Natural killer cell (primary cell): ENCODE data around the gene FBXW10B. TPM values are rescaled to one million over a fixed set of nuclear protein-coding genes. Genes with fewer than 3 reads are reported as not detected.

Experiments used
- ATAC-seq, 3 donors: fragments of 150-1000 bp in 2 of 3; fragments of 200-7000 bp in 1 of 3; cut with Tn5 transposase; 1 replicate in 1 of 3; 2 replicates in 2 of 3; pipeline ENCODE4 v1.10.0; 2021; ENCODE audit warnings: mild to moderate bottlenecking in 2 of 3, moderate library complexity in 2 of 3
- DNase-seq, 2 donors: peaks; one replicate each; pipeline versions ENCODE4 v3.0.0 to v3.0.0-alpha.2; 2013 to 2021; ENCODE audit warnings: mixed read lengths in 1 of 2
- H3K27ac ChIP-seq: one replicate; pipeline ENCODE4 v1.5.1; 2013; ENCODE audit warnings: mild to moderate bottlenecking, low read length
- H3K27me3 ChIP-seq: one replicate; pipeline ENCODE4 v1.6.1; 2013; ENCODE audit warnings: low read length; ENCODE audit not compliant: control insufficient read depth, insufficient read depth
- H3K36me3 ChIP-seq: one replicate; pipeline ENCODE4 v1.6.1; 2013; ENCODE audit warnings: low read length; ENCODE audit not compliant: control insufficient read depth, insufficient read depth
- H3K4me1 ChIP-seq: one replicate; pipeline ENCODE4 v1.6.1; 2013; ENCODE audit warnings: low read length; ENCODE audit not compliant: control insufficient read depth, insufficient read depth
- H3K4me3 ChIP-seq: one replicate; pipeline ENCODE4 v1.5.1; 2013; ENCODE audit warnings: low read length
- H3K9me3 ChIP-seq: one replicate; pipeline ENCODE4 v1.6.1; 2013; ENCODE audit warnings: low read length; ENCODE audit not compliant: control insufficient read depth, insufficient read depth
- H3K27ac Mint-ChIP-seq, 2 donors: one replicate each; pipeline ENCODE4 v1.8.0; 2022; ENCODE audit warnings: mild to moderate bottlenecking in 2 of 2, mixed read lengths in 2 of 2, moderate library complexity in 1 of 2
- H3K27me3 Mint-ChIP-seq, 2 donors: one replicate each; pipeline ENCODE4 v1.8.0; 2022; ENCODE audit warnings: low read depth in 2 of 2, mixed read lengths in 2 of 2
- H3K36me3 Mint-ChIP-seq: one replicate; pipeline ENCODE4 v1.8.0; 2022; ENCODE audit warnings: mixed read lengths
- H3K4me1 Mint-ChIP-seq, 2 donors: one replicate each; pipeline ENCODE4 v1.8.0; 2022; ENCODE audit warnings: mixed read lengths in 2 of 2
- H3K4me3 Mint-ChIP-seq: one replicate; pipeline ENCODE4 v1.8.0; 2022; ENCODE audit warnings: mild to moderate bottlenecking, moderate library complexity, mixed read lengths
- H3K9me3 Mint-ChIP-seq, 2 donors: one replicate each; pipeline ENCODE4 v1.8.0; 2022; ENCODE audit warnings: mixed read lengths in 2 of 2
- WGBS: methylation state at CpG from one replicate; pipeline ENCODE4 v1.1.7; 2013; ENCODE audit warnings: missing lambda C conversion rate; ENCODE audit not compliant: insufficient coverage; 5-methylcytosine and 5-hydroxymethylcytosine counted together
- intact Hi-C: fragments of 100-400 bp; cut with micrococcal nuclease; formaldehyde crosslinking; loops from one replicate; pipeline ENCODE4 v1.14.2; 2022
- total RNA-seq, 4 donors: library from RNA; stranded (reverse); fragments of 120-200 nt in 1 of 4; gene quantifications; one replicate each; pipeline versions ENCODE4 v1.2.3 to v1.2.4, GENCODE V29; 2013 to 2022
- TF ChIP-seq, protein P1 (sequence below): fragments of 200-600 bp; IDR thresholded peaks from one replicate; pipeline ENCODE4 v1.8.0; 2022; ENCODE audit warnings: antibody characterized with exemption

FBXW10B gene
- total RNA-seq, 3 donors from 2014 or later (not counting 1 experiment from before 2014, with no cell fraction given) = 0.79 TPM; not detected in 2

- Histone ChIP-seq H3K27me3 (no peaks in the 10 kb centered on the region), H3K4me3 (no peak overlapping the region), H3K4me1 (peaks cover 7% of the 10 kb centered on the region), H3K9me3 (no peaks in the 10 kb centered on the region), H3K27ac (no peak overlapping the region), H3K36me3 (no peaks in the 10 kb centered on the region)
- 4% methylated on average over 7 of the region's 8 CpGs for WGBS
- Mint-ChIP-seq H3K4me3 (no peak overlapping the region), H3K9me3 (no peaks in the 10 kb centered on the region), H3K27me3 (no peaks in the 10 kb centered on the region), H3K4me1 (peaks cover 7% of the 10 kb centered on the region in 2 donors), H3K36me3 (no peaks in the 10 kb centered on the region), H3K27ac (no peak overlapping the region)
- ATAC-seq (peak; percentile 24 to 67 (median 64)), DNase-seq (peak in 1 of 2 donors; percentile 33)
- intact Hi-C loops = no loop called here
- TF ChIP-seq, protein P1, sequence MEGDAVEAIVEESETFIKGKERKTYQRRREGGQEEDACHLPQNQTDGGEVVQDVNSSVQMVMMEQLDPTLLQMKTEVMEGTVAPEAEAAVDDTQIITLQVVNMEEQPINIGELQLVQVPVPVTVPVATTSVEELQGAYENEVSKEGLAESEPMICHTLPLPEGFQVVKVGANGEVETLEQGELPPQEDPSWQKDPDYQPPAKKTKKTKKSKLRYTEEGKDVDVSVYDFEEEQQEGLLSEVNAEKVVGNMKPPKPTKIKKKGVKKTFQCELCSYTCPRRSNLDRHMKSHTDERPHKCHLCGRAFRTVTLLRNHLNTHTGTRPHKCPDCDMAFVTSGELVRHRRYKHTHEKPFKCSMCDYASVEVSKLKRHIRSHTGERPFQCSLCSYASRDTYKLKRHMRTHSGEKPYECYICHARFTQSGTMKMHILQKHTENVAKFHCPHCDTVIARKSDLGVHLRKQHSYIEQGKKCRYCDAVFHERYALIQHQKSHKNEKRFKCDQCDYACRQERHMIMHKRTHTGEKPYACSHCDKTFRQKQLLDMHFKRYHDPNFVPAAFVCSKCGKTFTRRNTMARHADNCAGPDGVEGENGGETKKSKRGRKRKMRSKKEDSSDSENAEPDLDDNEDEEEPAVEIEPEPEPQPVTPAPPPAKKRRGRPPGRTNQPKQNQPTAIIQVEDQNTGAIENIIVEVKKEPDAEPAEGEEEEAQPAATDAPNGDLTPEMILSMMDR = no peak
These were observed 32.1 kb upstream of the FBXW10B start for GRCh38 chr17:15651583-15652110.

DNA sequence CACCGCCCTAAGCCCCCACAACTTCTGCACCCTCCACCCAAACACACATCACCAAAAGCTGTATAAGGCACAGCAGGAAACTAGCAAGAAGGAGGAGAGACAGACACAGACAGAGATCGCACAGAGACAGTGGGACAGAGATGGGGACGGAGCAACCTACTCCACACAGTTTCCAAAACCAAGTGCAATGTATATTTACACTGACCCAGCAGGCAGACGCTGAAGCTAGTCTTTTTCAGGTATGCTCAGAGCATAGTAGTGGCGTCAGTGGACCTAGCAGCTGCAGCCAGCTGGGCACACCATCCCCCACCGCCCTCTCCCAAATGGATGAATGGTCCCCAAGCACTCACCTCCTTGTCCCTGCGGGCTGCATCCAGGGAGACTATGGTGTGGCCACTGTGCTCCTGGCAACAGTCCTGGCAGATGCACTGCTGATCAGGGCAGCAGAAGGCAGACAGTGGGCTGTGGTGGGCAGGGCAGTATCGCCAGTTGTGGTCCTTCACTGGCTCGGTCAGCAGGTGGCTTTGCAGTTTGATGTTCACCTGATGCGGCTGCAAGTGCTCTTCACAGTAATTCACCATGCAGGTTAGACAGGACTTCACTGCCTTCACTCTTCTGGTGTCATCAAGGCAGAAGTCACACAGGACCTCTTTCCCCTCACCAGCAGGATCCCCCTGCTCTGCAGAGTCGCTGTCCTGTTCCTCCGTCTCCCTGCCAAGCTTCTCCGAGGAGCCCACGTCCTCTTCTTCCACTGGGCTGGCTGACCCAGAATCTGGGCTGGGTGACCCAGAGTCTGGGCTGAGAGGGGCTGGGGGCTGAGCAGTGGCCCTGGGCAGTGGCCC is 31.5 kb upstream of the FBXW10B start:
- Mint-ChIP-seq H3K27ac (no peak overlapping the region), H3K27me3 (no peaks in the 10 kb centered on the region), H3K9me3 (no peaks in the 10 kb centered on the region), H3K36me3 (no peaks in the 10 kb centered on the region), H3K4me1 (peaks cover 7% of the 10 kb centered on the region in 2 donors), H3K4me3 (no peak overlapping the region)
- Histone ChIP-seq H3K4me3 (no peak overlapping the region), H3K36me3 (no peaks in the 10 kb centered on the region), H3K9me3 (no peaks in the 10 kb centered on the region), H3K4me1 (peaks cover 7% of the 10 kb centered on the region), H3K27ac (no peak overlapping the region), H3K27me3 (no peaks in the 10 kb centered on the region)
- 86% methylated on average over 14 of the region's 14 CpGs for WGBS
- intact Hi-C loops = no loop called here
- peak in 2 of 3 donors; percentile 12 to 19 for ATAC-seq
- TF ChIP-seq, protein P1 = no peak
- DNase-seq = no peak

GRCh38 chr17:15649861-15650421 is 30.4 kb upstream of the FBXW10B start:
- H3K4me1 ChIP-seq = peaks cover 7% of the 10 kb centered on the region
- TF ChIP-seq, protein P1 = no peak
- Mint-ChIP-seq H3K4me1 (peaks cover 7% of the 10 kb centered on the region in 2 donors), H3K27ac (no peak overlapping the region), H3K4me3 (no peak overlapping the region), H3K36me3 (no peaks in the 10 kb centered on the region), H3K27me3 (no peaks in the 10 kb centered on the region), H3K9me3 (no peaks in the 10 kb centered on the region)
- ATAC-seq (no peak), DNase-seq (no peak)
- no peaks in the 10 kb centered on the region for H3K9me3 ChIP-seq
- intact Hi-C loops = no loop called here
- H3K4me3 ChIP-seq = no peak overlapping the region
- no peaks in the 10 kb centered on the region for H3K36me3 ChIP-seq
- H3K27me3 ChIP-seq = no peaks in the 10 kb centered on the region
- WGBS = 62% methylated on average over 6 of the region's 6 CpGs
- H3K27ac ChIP-seq = no peak overlapping the region
